NCI-H2171 (cell line): ENCODE results near the gene HK2.

Source experiments
- DNase-seq: peaks from one replicate; lab custom pipeline; 2025; lab: John Stamatoyannopoulos, UW

HK2 gene

DNA sequence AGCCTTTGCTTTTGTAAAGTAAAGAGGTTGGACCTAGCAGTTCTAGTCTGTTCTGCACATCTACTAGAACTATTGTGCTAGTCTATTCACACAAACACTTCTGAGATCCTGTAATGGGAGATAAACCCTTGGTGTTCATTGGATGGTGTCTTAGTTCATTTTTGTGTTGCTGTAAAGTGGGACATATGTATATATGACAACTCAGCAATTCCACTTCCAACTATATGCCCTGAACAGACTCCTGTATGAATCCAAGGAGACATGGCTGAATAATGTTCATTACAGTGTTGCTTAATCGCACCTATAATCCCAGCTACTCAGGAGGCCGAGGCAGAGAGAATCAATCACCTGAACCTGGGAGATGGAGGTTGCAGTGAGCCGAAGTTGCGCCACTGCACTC is 23.3 kb downstream of the HK2 start:
- no peak for DNase-seq

DNA sequence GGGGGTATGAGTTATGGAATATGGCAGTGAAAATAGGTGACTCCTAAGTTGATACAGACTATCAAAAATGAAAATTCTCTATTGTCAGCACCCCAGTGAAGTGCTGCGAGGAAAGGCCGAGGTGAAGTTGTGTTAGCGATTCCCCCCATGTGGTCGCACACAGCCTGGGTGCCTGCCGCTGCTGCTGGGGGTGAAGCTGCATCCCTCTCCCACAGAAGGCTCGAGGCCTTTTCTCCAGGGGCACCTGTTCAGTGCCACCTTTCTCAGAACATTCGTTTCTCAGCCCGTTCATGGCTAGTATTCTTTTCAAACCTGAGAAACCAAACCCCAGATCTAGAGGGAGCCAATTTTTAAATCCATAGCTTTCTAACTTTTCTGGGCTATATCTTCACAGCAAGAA is 23.8 kb downstream of the HK2 start:
- no peak for DNase-seq

DNA sequence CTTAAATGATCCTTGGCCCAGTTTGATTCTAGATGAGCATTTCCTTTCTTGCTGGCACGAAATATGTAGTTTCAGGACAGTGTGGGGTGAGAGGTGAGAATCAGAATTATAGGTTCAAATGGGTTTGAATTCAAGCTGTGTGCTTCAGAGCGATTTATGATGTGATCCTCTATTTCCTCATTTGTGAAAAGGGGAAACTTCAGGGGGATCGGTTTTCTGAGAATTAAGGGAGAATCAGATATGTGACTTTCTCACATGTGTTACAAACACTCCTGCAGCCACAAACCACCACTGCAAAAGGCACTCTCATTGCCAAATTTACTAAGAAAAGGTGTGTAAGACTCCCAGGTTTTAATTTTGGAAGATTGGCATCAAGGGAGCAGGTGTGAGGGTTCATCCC is 24.4 kb downstream of the HK2 start:
- no peak for DNase-seq

DNA sequence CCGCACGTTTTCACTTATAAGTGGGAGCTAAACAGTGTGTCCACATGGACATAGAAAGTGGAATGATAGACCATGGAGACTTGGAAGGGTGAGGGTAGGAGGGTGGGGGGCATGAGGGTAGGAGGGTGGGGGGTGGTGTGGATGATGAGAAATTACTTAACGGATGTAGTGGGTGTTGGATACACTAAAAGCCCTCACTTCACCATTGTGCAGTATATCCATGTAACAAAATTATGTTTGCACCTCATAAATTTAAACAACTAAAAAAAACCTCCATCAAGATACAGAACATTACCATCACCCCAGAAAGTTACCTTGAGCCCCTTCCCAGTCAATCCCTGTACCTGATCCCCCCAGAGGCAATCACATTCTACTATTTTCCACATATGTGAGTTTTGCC is 26.2 kb downstream of the HK2 start:
- no peak for DNase-seq

DNA sequence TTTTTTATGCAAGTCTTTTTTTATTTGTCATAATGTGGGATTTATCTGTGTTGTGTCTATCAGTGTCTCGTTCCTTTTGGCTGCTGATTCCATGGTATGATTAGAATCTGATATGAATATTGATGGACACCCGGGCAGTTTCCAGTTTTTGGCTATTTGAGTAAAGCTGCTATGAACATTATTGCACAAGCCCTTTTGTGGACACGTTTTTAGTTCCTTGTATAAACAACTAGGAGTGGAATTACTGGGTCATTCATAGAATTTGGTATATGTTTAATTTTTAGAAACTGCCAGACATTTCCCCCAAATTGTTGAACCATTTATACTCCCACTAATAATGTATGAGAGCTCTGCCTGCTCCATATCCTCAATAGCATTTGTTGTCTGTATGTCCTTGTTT is 26.6 kb downstream of the HK2 start:
- DNase-seq: no peak

DNA sequence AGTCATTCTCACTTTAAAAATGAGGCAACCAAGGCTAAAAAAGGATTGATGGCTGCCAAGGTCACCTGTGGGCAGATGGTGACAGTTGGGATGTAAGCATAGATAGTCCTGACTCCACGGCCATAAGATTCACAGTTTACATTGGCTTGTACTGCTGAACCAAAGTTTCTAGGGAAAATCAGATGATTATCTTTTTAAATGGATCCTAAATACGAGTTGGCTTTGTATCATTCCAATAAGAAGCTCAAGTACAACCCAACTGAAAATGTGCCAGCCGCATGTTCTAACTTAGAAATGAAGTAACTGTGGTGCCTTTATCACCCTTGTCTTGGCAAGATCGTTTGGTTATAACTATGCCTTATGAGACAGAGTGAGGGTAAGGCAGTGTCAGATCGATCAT is 27.6 kb downstream of the HK2 start:
- no peak for DNase-seq

DNA sequence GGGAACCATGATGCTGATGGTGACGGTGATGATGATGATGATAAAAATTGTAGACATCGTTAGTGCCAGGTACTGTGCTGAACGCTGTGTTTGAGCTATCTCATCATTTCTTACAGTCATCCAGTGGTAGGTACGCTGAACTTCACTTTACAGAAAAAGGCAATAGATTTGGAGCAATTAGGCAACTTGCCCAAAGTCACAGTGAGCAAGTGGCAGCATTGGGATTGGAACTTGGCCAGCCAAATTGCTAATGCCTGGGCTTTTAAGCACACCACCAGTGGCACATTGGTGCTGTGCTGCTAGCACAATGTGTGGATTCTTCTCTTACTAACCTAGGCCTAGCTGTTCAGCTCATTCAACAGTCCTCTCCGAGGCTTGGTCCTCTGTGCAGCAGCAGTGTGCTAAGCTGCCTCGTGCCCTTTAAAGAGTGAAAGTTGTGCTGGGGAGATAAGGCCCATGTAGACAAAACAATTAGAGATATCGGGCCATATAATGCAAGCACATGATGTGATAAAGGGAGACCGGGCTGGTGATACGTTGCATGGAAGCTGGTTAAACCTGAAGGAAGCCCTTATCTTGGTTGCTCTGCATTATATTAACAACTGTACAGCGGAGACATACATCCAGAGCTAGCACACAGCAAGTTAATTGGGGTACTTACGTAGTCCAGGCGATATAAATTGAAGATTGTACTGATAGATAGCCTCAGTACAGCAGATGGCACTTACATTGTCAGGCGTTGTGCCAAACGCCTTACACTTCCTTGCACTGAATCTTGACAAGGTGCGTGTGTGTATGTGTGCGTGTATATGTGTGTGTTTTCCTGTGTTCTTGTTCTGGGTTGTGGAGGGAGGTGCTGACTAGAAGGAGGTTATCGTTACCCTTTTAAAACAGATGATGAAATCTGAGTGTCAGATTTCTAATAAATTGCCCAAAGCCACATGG is 28.4 kb downstream of the HK2 start:
- DNase-seq: peak; percentile 39

DNA sequence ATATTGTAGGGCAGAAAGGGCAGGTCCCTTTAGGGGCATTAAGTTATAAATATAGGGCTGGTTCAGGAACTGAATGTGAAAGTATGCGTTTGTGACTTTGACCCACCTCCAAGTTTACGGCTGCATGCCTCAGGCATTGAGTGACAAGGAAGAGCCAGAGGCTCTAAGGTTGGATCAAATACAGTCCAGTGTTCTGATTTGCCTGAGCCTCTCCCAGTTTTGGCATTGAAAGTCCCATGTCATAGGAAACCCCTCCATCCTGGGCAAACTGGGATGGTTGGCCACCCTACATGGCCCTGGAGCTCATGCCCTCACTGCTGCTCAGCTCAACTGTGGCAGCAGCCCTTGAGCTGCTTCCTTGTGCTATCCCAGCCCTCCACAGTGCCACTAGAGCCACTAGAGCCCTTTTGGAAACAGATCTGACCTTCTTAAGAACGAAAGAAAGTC is 29.9 kb downstream of the HK2 start:
- DNase-seq: no peak

DNA sequence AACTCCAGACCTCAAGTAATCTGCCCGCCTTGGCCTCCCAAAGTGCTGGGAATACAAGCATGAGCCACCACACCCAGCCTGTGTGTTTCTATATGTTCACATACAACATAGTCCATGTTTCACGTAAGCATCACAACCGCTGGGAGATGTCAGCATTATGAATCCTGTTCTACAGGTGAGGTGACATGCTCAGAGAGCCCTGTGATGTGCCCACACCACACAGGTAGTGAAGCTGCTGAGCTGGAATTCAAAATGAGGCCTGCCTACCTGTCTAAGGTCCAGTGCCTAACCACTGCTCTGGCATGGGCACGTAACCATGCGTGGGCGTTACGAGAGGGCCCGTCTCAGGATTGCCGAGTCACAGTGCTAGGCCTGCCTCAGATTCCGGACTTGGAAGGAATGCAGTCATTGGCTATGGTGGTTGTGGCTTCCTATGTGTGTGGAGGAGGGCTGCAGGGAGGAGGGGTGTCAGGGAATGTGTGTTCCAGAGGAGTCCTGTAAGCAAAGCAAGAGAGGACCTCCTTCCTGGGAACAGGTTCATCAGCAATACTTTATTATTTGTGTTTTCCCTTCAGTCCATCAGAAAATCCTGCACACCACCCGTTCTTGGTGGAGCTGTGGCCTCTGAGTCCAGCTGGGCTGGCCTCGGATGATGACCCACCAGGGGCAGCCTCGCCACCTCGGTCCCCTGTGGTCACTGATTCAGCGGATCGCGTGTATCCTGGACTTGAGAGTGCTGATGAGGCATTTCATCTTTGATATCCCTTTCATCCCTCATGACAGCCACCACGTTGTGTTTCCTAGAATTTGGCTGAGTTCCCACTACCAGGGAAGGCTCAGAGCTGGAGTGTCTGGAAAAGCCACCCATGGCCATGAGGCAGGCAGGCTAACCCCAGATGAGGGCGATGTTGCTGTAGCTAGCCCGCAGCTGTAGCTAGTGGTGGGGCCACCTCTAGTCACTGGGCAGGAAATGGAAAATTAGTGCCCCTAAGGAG is 31.1 kb downstream of the HK2 start:
- DNase-seq: no peak

DNA sequence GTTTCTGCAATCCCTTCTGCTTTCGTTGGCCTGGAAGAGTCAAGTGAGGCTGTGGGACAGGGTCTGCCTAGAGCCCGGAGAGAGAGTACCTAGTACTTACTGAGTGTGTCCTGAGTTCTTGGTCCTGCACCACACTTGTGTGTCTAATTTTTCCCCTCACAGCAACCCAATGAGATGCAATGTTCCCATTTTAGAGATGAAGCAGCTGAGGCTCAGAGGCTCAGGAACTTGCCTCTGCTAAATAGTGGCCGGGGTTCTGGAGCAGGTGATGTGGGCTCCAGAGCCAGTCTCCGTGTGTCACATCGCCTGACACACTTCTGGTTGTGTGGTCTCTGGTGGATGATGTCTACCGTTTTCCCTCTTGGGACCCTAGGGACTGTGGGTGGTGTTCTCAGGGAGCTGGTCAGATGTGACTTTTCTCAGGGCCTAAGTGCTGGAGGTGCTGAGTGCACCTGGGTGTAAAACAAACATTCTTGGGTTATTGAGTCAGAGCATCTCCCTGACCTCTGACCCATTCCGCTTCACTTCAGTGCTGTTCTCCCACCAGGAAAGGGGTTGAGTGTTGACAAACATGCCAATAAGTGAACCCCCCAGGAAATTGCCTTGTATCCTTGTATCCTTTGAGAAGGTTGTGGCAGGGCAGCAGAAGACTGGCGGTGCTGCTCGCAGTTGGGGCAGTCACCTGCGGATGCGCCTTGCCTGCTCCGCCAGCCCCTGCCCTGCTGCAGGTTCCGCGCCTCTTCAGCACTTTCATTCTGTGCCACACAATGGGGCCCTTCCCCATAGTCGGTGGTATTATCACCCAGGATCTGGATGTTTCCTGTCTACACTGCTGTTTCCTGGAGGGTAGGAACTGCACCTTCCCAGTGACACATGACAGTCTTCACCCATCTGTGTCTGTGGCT is 32.1 kb downstream of the HK2 start:
- DNase-seq: no peak

DNA sequence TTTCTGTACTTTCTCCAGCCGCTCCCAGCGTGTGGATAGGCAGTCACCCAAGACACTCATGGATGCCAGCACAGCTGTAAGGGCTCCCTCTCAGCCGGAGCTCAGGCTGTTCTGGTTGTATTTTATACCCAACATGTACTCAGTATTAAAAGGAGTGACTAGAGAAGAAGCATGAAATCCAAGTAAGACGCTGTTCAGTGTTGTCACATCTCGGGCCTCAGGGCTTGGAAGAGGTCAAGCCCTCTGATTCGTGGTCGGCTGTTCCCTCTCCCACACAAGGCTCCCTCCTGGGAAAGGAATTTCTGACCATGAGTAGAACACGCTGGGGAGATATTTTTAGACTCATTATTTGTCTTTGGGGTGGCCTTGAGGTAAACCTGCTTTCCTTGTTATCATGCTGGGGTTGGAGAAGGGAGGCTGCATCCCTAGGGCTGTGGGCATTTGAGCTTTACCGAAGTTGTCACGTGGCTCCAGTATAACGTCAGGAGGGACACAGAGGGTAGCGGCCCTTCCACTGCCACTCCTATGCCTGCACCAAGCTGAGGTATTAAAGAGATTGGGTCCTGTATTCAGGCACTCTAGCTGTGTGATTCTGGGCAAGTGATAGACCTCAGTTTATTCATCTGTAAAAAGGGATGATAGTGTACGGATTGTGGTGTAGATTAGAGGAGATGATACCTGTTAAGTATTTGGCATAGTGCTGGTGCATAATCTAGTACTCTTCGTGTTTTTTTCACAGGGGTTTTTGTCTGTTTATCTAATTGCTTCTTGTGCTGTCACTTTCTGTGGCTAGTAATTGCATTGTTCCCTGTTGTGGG is 34.1 kb downstream of the HK2 start:
- DNase-seq: no peak

DNA sequence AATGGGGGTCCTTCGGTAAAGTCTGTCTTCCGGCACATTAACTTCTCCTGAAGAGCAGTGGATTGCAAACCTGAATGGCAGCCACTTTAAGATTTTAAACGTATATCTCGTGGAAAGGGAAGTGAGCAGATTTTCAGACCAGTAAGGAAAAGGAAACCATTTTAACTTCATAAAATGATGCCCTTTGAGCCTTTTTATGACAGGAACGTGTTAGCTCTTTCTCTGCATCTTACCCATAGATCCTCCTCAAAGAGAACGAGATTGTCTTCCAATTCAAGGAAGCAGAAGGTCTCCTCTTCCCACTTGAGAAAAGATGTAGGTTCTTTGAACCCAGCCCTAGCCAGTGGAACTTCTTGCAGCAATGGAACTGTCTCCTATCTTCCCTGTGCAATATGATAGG is 35.6 kb downstream of the HK2 start:
- DNase-seq: no peak

DNA sequence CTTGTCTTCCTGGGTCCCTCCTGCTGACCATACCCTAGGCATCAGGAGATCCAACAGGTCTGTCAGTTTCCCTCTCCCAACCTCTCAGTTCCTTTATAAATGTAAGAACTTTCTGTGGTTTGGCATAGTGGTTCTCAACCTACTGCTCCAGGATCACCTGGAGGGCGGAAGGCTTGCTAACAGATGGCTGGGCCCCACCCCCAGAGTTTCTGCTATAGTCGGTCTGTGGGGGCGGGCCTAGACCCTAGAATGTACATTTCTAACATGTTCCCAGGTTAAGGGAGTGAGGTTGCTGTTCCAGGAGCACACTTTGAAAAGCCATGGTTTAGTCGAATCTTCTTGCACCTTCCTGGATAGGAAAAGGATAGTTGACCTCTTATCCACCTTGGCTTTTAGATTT is 37.0 kb downstream of the HK2 start:
- peak; percentile 0 for DNase-seq

DNA sequence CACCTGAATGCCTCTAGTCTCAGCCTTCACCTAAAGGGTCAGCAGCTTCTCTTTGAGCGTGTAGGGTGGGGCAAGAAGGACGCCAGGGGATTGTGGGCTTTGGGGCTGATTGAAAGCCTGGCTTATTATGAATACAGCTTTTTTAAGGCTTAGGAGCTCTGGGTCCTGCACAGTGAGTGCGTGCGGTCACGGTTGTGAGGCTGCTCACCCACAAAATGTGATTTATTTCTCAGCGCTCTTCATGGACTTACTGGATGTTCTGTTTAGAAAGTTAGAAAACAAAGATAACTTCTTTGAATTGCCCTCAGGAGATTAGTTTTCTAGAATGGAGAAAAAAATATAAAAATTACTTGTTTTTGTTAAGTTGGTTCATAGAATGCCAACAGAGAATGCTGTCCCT is 37.5 kb downstream of the HK2 start:
- DNase-seq: no peak

DNA sequence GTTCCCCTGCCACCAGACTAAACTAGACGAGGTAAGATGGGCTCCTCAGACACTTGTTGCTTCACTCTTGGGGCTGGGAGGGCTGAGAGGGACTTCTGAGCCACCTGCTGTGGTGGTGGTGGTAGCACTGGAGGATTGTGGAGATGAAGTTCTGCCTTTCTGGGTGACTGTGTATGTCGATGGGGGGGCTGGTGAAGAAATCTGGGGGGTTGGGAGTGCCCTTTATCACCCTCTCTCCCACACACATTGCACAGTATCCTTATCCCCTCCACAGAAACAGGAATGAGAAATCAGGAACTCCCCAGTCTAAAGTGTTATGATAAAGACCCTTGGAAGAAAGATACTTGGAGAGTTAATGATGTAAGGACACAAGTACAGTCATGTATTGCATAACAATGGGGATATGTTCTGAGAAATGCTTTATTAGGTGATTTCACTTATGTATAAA is 38.5 kb downstream of the HK2 start:
- DNase-seq: no peak

DNA sequence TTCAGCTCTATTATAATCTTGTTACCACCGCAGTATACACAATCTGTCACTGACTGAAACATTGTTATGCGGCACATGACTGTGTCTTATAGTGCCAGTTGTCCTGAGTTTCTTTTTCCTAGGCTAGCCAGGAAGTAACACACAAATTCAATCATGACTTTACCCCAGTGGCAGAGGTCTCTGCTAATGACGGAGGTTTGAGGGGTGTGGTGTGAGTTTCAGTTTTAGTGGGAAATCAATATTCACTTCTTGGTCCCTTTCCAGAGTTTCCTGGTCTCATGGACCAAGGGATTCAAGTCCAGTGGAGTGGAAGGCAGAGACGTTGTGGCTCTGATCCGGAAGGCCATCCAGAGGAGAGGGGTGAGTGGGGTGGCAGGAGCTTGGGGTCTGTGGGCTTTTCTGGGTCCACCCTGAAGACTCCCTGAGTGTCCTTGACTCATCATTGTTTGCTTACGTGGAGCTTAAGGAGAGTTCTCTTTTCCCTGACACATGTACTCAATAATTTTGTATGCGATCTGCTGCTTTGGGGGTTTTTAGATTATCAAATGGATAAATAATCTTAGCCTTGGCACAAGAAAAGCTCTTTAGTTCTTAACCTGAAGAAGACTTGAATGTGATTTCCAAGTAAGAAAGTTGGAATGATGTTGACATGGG is 39.2 kb downstream of the HK2 start:
- no peak for DNase-seq

DNA sequence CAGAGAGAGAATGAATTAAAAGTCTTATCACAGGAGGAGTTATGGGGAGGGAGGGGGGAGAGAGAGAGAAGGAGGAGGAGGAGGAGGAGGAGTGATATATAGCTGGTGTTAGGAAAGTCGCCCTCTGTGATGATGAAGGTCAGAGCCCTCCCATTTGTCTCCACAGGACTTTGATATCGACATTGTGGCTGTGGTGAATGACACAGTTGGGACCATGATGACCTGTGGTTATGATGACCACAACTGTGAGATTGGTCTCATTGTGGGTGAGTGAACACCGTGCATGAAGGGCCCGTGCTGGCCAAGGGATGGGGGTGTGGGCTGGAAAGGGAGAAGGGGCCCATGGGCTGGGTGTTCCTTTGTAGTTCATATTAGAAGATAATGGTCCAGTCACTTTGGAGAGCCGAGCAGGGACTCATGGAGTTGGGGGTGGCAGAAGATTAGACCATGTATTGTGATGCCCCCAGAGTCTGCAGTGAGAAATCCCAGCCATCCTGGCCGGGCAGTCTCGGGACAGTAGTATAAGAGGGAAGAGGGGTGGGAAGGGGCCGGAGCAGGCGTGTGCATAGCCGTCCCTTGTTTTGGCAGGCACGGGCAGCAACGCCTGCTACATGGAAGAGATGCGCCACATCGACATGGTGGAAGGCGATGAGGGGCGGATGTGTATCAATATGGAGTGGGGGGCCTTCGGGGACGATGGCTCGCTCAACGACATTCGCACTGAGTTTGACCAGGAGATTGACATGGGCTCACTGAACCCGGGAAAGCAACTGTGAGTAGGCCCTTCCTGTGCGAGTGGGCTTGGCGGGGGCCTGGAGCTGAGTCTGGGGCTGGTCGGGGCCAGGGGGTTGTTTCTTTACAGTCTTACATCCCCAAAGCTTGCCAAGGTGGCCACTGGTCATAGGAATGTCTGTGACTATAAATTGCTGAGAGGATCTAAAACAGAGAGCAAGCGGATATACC is 40.0 kb downstream of the HK2 start:
- no peak for DNase-seq

DNA sequence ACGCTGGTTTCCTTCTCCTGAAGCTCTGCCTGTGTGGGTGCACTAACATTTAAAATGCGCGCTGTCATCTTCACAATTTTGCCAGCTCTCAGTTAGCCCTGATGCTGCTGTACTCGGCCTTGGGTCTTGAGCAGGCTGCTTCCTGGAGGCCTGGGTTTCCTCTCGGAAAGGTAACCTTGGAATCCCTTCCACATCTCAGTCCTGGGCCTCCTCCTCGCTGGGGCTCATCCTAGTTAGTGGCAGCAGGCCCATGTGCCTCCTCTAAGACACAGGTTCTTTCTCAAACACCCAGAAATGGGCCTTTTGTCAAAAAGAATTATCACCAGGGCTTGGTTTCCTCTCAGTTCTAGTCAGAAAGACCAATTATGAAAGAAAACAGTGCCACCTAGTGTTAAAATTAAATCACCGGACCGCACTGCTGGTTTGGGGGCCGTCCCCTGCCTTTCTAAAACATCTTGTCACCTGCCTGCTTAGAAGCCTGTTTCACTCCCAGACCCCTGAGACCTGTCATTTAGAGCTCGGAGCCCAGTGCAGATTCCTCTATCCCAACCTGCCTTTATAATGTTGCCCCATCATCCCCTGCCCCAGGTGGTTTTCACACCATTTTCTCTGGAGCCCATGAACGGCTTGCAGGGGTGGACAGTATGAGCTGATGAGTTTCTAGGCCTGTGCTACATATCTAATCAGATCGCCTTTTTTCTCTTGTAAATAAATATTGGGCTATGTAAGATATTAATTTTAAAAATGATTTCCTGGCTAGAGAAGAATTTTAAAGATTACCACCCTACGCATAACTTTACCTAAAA is 42.4 kb downstream of the HK2 start:
- DNase-seq: peak; percentile 31
